Activated B cell treated with CpG ODN at 0.5 μM for 24 hours (primary cell): ENCODE data around the gene NAPA. TPM values are rescaled to one million over a fixed set of nuclear protein-coding genes. Genes with fewer than 3 reads are reported as not detected.

Experiments
- ATAC-seq: fragments of 200-7000 bp; cut with Tn5 transposase; one replicate; pipeline ENCODE4 v1.10.0; 2021; ENCODE audit warnings: low read depth, mild to moderate bottlenecking, moderate library complexity
- CTCF ChIA-PET: fragments of 350-600 bp; sonication (Branson Sonifier 250); formaldehyde crosslinking; loops from one replicate; lab custom pipeline; 2021; ENCODE audit warnings: antibody characterized with exemption; lab: Charles Lee
- POLR2A ChIA-PET: fragments of 350-600 bp; sonication (Branson Sonifier 250); formaldehyde crosslinking; loops from one replicate; lab custom pipeline; 2021; ENCODE audit warnings: antibody characterized with exemption; lab: Charles Lee
- DNase-seq: peaks from one replicate; pipeline ENCODE4 v3.0.0; 2022
- H3K27ac Mint-ChIP-seq: one replicate; pipeline ENCODE4 v1.8.0; 2020; ENCODE audit warnings: mixed read lengths
- H3K27me3 Mint-ChIP-seq: one replicate; pipeline ENCODE4 v1.8.0; 2021; ENCODE audit warnings: mixed read lengths
- H3K36me3 Mint-ChIP-seq: one replicate; pipeline ENCODE4 v1.8.0; 2021; ENCODE audit warnings: low read depth, mixed read lengths
- H3K4me1 Mint-ChIP-seq: one replicate; pipeline ENCODE4 v1.8.0; 2021; ENCODE audit warnings: mixed read lengths
- H3K4me3 Mint-ChIP-seq: one replicate; pipeline ENCODE4 v1.8.0; 2020; ENCODE audit warnings: mild to moderate bottlenecking, mixed read lengths
- H3K9me3 Mint-ChIP-seq: one replicate; pipeline ENCODE4 v1.8.0; 2020; ENCODE audit warnings: mixed read lengths
- CTCF ChIP-seq: fragments of 200-600 bp; IDR thresholded peaks from one replicate; pipeline ENCODE4 v1.8.0; 2022; ENCODE audit warnings: antibody characterized with exemption, mild to moderate bottlenecking
- intact Hi-C: fragments of 100-400 bp; cut with micrococcal nuclease; formaldehyde crosslinking; loops from one replicate; pipeline ENCODE4 v1.15.1; 2024
- total RNA-seq: library from RNA; stranded (reverse); gene quantifications from 2 replicates; pipeline ENCODE4 v1.2.3, GENCODE V29; 2022

The NAPA gene
- total RNA-seq, 1 donor from 2014 or later: 70.6 TPM

GRCh38 chr19:47537493-47537892 lies 22.6 kb upstream of the NAPA start:
- no peak overlapping the region for H3K27ac Mint-ChIP-seq
- peaks cover 10% of the 10 kb centered on the region for H3K4me1 Mint-ChIP-seq
- H3K9me3 Mint-ChIP-seq: peaks cover 3% of the 10 kb centered on the region
- POLR2A ChIA-PET: no interaction called here
- DNase-seq (no peak), ATAC-seq (no peak)
- no peak for TF ChIP-seq CTCF
- H3K36me3 Mint-ChIP-seq: no peaks in the 10 kb centered on the region
- intact Hi-C loops: no loop called here
- peaks cover 29% of the 10 kb centered on the region for H3K27me3 Mint-ChIP-seq
- CTCF ChIA-PET: no interaction called here
- no peak overlapping the region for H3K4me3 Mint-ChIP-seq

GRCh38 chr19:47534628-47535027 lies 19.8 kb upstream of the NAPA start:
- H3K27me3 Mint-ChIP-seq: peaks cover 31% of the 10 kb centered on the region
- H3K4me3 Mint-ChIP-seq: no peak overlapping the region
- intact Hi-C loops: no loop called here
- POLR2A ChIA-PET: interaction anchor here (0.6 kb wide), 1 partner anchor 210 kb away, joined by 4 read pairs; the partner anchor contains the start of gene NOP53
- no peak for DNase-seq
- no peak for ATAC-seq
- H3K36me3 Mint-ChIP-seq: no peaks in the 10 kb centered on the region
- CTCF ChIA-PET: no interaction called here
- no peaks in the 10 kb centered on the region for H3K4me1 Mint-ChIP-seq
- TF ChIP-seq CTCF: no peak
- no peak overlapping the region for H3K27ac Mint-ChIP-seq
- peaks cover 3% of the 10 kb centered on the region for H3K9me3 Mint-ChIP-seq

GRCh38 chr19:47531640-47532387 lies 17.0 kb upstream of the NAPA start:
- POLR2A ChIA-PET: no interaction called here
- H3K36me3 Mint-ChIP-seq: no peaks in the 10 kb centered on the region
- DNase-seq: no peak
- no peak overlapping the region for H3K27ac Mint-ChIP-seq
- H3K9me3 Mint-ChIP-seq: peaks cover 4% of the 10 kb centered on the region
- H3K27me3 Mint-ChIP-seq: peaks cover 23% of the 10 kb centered on the region
- CTCF ChIA-PET: interaction anchor here (1.2 kb wide), 1 partner anchor 29 kb away, joined by 3 read pairs; no protein-coding TSS in a partner anchor
- ATAC-seq: no peak
- intact Hi-C loops: no loop called here
- no peak for TF ChIP-seq CTCF
- no peaks in the 10 kb centered on the region for H3K4me1 Mint-ChIP-seq
- H3K4me3 Mint-ChIP-seq: no peak overlapping the region

- Mint-ChIP-seq H3K36me3 (no peaks in the 10 kb centered on the region), H3K9me3 (peaks cover 4% of the 10 kb centered on the region), H3K4me1 (no peaks in the 10 kb centered on the region), H3K27ac (no peak overlapping the region), H3K4me3 (no peak overlapping the region), H3K27me3 (peaks cover 31% of the 10 kb centered on the region)
- ChIA-PET CTCF (no interaction called here), POLR2A (no interaction called here)
- DNase-seq (no peak), ATAC-seq (no peak)
- no peak for TF ChIP-seq CTCF
- intact Hi-C loops: no loop called here
Measured at GRCh38 chr19:47529018-47529742, 14.3 kb upstream of the NAPA start.

- Mint-ChIP-seq H3K9me3 (peaks cover 4% of the 10 kb centered on the region), H3K27ac (no peak overlapping the region), H3K27me3 (peaks cover 33% of the 10 kb centered on the region), H3K4me1 (peaks cover 5% of the 10 kb centered on the region), H3K4me3 (no peak overlapping the region), H3K36me3 (no peaks in the 10 kb centered on the region)
- ChIA-PET POLR2A (no interaction called here), CTCF (no interaction called here)
- intact Hi-C loops: no loop called here
- TF ChIP-seq CTCF: no peak
- DNase-seq (no peak), ATAC-seq (no peak)
Measured at GRCh38 chr19:47526798-47527197, 11.9 kb upstream of the NAPA start.
